Stomach (tissue), 4 donors: ENCODE results near the gene TRIO.

Experiments
- CTCF ChIP-seq, 7 experiments: fragments of 450-650 bp in 4 of 7; fragments of 200-600 bp in 3 of 7; sonication (generic) in 3 of 7; IDR thresholded peaks; one replicate each; pipeline ENCODE4 v1.5.1; 2016 to 2019; ENCODE audit warnings: antibody characterized with exemption in 7 of 7, control low read depth in 2 of 7, mild to moderate bottlenecking in 1 of 7
- EP300 ChIP-seq: sonication (generic); formaldehyde crosslinking; IDR thresholded peaks from one replicate; pipeline ENCODE4 v1.6.1; 2017; ENCODE audit warnings: antibody characterized with exemption
- POLR2A ChIP-seq, 4 donors: fragments of 450-650 bp; IDR thresholded peaks; one replicate each; pipeline ENCODE4 v1.6.1; 2016; ENCODE audit warnings: antibody characterized with exemption in 4 of 4, control low read depth in 2 of 4, mild to moderate bottlenecking in 1 of 4, moderate library complexity in 1 of 4
- POLR2AphosphoS5 ChIP-seq, 3 donors: sonication (generic); formaldehyde crosslinking; IDR thresholded peaks; one replicate each; pipeline ENCODE4 v1.6.1; 2016; ENCODE audit warnings: antibody characterized with exemption in 3 of 3

GRCh38 chr5:14429101-14430050 is 286.2 kb downstream of the TRIO start:
- TF ChIP-seq CTCF (IDR thresholded peaks at IDR 0.05) (no peak), POLR2AphosphoS5 (IDR thresholded peaks at IDR 0.05) (no peak), POLR2A (IDR thresholded peaks at IDR 0.05) (no peak), EP300 (no peak)
